GM18868 (cell line): ENCODE results near the gene FOSL2.

ENCODE experiments used
- ATAC-seq: cut with Tn5 transposase; IDR thresholded peaks from one replicate; pipeline ENCODE4 v1.9.1; 2021; ENCODE audit warnings: mild to moderate bottlenecking, moderate library complexity; ENCODE audit not compliant: unreplicated experiment

FOSL2 gene

GRCh38 chr2:28429636-28430376, 37.1 kb downstream of the FOSL2 start:
- ATAC-seq = no peak

- no peak for ATAC-seq
Measured at GRCh38 chr2:28430377-28430765, 37.7 kb downstream of the FOSL2 start.

GRCh38 chr2:28430788-28431418, 38.2 kb downstream of the FOSL2 start:
- ATAC-seq = no peak

GRCh38 chr2:28431741-28432140, 39.1 kb downstream of the FOSL2 start:
- ATAC-seq = no peak

GRCh38 chr2:28432362-28432761, 39.7 kb downstream of the FOSL2 start:
- ATAC-seq = no peak

GRCh38 chr2:28433215-28433614, 40.6 kb downstream of the FOSL2 start:
- ATAC-seq = no peak

- ATAC-seq = no peak
Measured at GRCh38 chr2:28433935-28434599, 41.4 kb downstream of the FOSL2 start.

- no peak for ATAC-seq
Measured at GRCh38 chr2:28434600-28434989, 41.9 kb downstream of the FOSL2 start.

- ATAC-seq = no peak
Measured at GRCh38 chr2:28435241-28435640, 42.6 kb downstream of the FOSL2 start.

GRCh38 chr2:28435814-28436351, 43.2 kb downstream of the FOSL2 start:
- no peak for ATAC-seq

- ATAC-seq = no peak
Measured at GRCh38 chr2:28436525-28437051, 43.9 kb downstream of the FOSL2 start.

GRCh38 chr2:28437149-28437835, 44.6 kb downstream of the FOSL2 start:
- ATAC-seq = no peak

- ATAC-seq = no peak
Measured at GRCh38 chr2:28437918-28438317, 45.3 kb downstream of the FOSL2 start.

GRCh38 chr2:28438532-28439063, 45.9 kb downstream of the FOSL2 start:
- no peak for ATAC-seq

GRCh38 chr2:28439127-28439526, 46.5 kb downstream of the FOSL2 start:
- no peak for ATAC-seq

GRCh38 chr2:28439763-28440162, 47.1 kb downstream of the FOSL2 start:
- ATAC-seq = no peak

GRCh38 chr2:28442328-28442727, 49.7 kb downstream of the FOSL2 start:
- no peak for ATAC-seq

GRCh38 chr2:28444956-28445355, 52.3 kb downstream of the FOSL2 start:
- ATAC-seq = no peak

- no peak for ATAC-seq
Measured at GRCh38 chr2:28445448-28446258, 53.0 kb downstream of the FOSL2 start.

- ATAC-seq = no peak
Measured at GRCh38 chr2:28446531-28446930, 53.9 kb downstream of the FOSL2 start.
